HG03442 (cell line): Measurements from ENCODE around the gene HACD2.

ENCODE experiments used
- ATAC-seq: cut with Tn5 transposase; IDR thresholded peaks from one replicate; pipeline ENCODE4 v1.9.1; 2021; ENCODE audit warnings: mild to moderate bottlenecking, moderate library complexity; ENCODE audit not compliant: unreplicated experiment

HACD2 gene

GRCh38 chr3:123449102-123449996 is 135.5 kb downstream of the HACD2 start:
- no peak for ATAC-seq

GRCh38 chr3:123448536-123449101 is 136.2 kb downstream of the HACD2 start, which contains the start of gene ADCY5:
ADCY5 (minus strand) TSS chr3:123449090; CDS start chr3:123448545, 545 bp downstream.
- no peak for ATAC-seq

GRCh38 chr3:123447749-123448517 is 136.9 kb downstream of the HACD2 start:
- ATAC-seq, result no peak

- ATAC-seq, result no peak
These were observed 137.5 kb downstream of the HACD2 start for GRCh38 chr3:123447416-123447748.

- no peak for ATAC-seq
These were observed 138.2 kb downstream of the HACD2 start for GRCh38 chr3:123446610-123447109.

- ATAC-seq, result no peak
These were observed 138.6 kb downstream of the HACD2 start for GRCh38 chr3:123446210-123446609.

- no peak for ATAC-seq
These were observed 139.2 kb downstream of the HACD2 start for GRCh38 chr3:123445702-123446101.

GRCh38 chr3:123444744-123445143 is 140.1 kb downstream of the HACD2 start:
- no peak for ATAC-seq

- no peak for ATAC-seq
These were observed 140.8 kb downstream of the HACD2 start for GRCh38 chr3:123444023-123444422.

- no peak for ATAC-seq
These were observed 141.9 kb downstream of the HACD2 start for GRCh38 chr3:123442908-123443307.

- no peak for ATAC-seq
These were observed 142.7 kb downstream of the HACD2 start for GRCh38 chr3:123442125-123442524.
